HepG2 (cell line): Measurements from ENCODE around the gene BAHCC1. TPM values are rescaled to one million over a fixed set of nuclear protein-coding genes. Genes with fewer than 3 reads are reported as not detected.

ENCODE experiments used
- ADNP ChIP-seq: sonication (generic); formaldehyde crosslinking; IDR thresholded peaks from 2 replicates; pipeline ENCODE4 v1.4.0; 2020; ENCODE audit warnings: missing genetic modification reagents
- BATF2 ChIP-seq: sonication (generic); formaldehyde crosslinking; IDR thresholded peaks from 2 replicates; pipeline ENCODE4 v1.8.0; 2022; ENCODE audit warnings: mild to moderate bottlenecking, missing genetic modification reagents, moderate library complexity
- CBX2 ChIP-seq, 2 experiments: fragments of 200-600 bp in 1 of 2; sonication (generic); formaldehyde crosslinking in 1 of 2; IDR thresholded peaks; 2 replicates each; pipeline versions ENCODE4 v1.7.0 to v1.8.1; 2018 to 2022; ENCODE audit warnings: low read depth in 2 of 2, low read length in 1 of 2, mild to moderate bottlenecking in 1 of 2, missing genetic modification reagents in 1 of 2
- FOXJ3 ChIP-seq: sonication (generic); formaldehyde crosslinking; IDR thresholded peaks from 2 replicates; pipeline ENCODE4 v1.4.0; 2020; ENCODE audit warnings: missing genetic modification reagents, mild to moderate bottlenecking, borderline replicate concordance
- FOXP4 ChIP-seq: sonication (generic); formaldehyde crosslinking; IDR thresholded peaks from 2 replicates; pipeline ENCODE4 v1.4.0; 2020; ENCODE audit warnings: missing genetic modification reagents
- HDAC6 ChIP-seq: fragments of 200-600 bp; sonication (generic); IDR thresholded peaks from 2 replicates; pipeline ENCODE4 v1.7.0; 2017; ENCODE audit warnings: mild to moderate bottlenecking, antibody characterized with exemption, low read length, low read depth
- KLF6 ChIP-seq: IDR thresholded peaks from 2 replicates; pipeline ENCODE4 v1.8.0; 2016; ENCODE audit warnings: missing biosample characterization, missing genetic modification reagents
- KMT2A ChIP-seq: sonication (generic); formaldehyde crosslinking; IDR thresholded peaks from 2 replicates; pipeline ENCODE4 v1.4.0; 2020; ENCODE audit warnings: missing genetic modification reagents
- MBD4 ChIP-seq: IDR thresholded peaks from 2 replicates; pipeline ENCODE4 v1.6.1; 2012; ENCODE audit warnings: low read length, inconsistent platforms, borderline replicate concordance
- MBNL3 ChIP-seq: fragments of 250-450 bp; sonication (Bioruptor Pico); conservative IDR thresholded peaks from 2 replicates; pipeline ENCODE4 v1.8.0; 2022; ENCODE audit warnings: mild to moderate bottlenecking, inconsistent platforms
- MYNN ChIP-seq: sonication (generic); formaldehyde crosslinking; IDR thresholded peaks from 2 replicates; pipeline ENCODE4 v1.4.0; 2020; ENCODE audit warnings: mild to moderate bottlenecking, low read depth, missing genetic modification reagents
- NFIC ChIP-seq: IDR thresholded peaks from 2 replicates; pipeline ENCODE4 v1.6.1; 2012; ENCODE audit warnings: mild to moderate bottlenecking, low read length, inconsistent platforms
- NPAS2 ChIP-seq: sonication (generic); formaldehyde crosslinking; IDR thresholded peaks from 2 replicates; pipeline ENCODE4 v1.8.0; 2022; ENCODE audit warnings: mild to moderate bottlenecking, missing genetic modification reagents, borderline replicate concordance
- PHF20 ChIP-seq: sonication (generic); formaldehyde crosslinking; IDR thresholded peaks from 2 replicates; pipeline ENCODE4 v1.5.0; 2020; ENCODE audit warnings: mild to moderate bottlenecking, missing genetic modification reagents
- PHF8 ChIP-seq: sonication (generic); formaldehyde crosslinking; IDR thresholded peaks from 2 replicates; pipeline ENCODE4 v1.5.0; 2020; ENCODE audit warnings: missing genetic modification reagents
- SPEN ChIP-seq: sonication (generic); formaldehyde crosslinking; IDR thresholded peaks from 2 replicates; pipeline ENCODE4 v1.5.1; 2020; ENCODE audit warnings: low read depth, mild to moderate bottlenecking, missing genetic modification reagents
- TRIM24 ChIP-seq: sonication (generic); formaldehyde crosslinking; IDR thresholded peaks from 2 replicates; pipeline ENCODE4 v1.8.0; 2022; ENCODE audit warnings: mild to moderate bottlenecking, missing genetic modification reagents
- ZGPAT ChIP-seq: IDR thresholded peaks from 2 replicates; pipeline ENCODE4 v1.6.1; 2016; ENCODE audit warnings: mild to moderate bottlenecking
- ZNF143 ChIP-seq: sonication (generic); formaldehyde crosslinking; IDR thresholded peaks from 2 replicates; pipeline ENCODE4 v1.4.0; 2020; ENCODE audit warnings: missing genetic modification reagents
- ZNF362 ChIP-seq: sonication (generic); formaldehyde crosslinking; IDR thresholded peaks from 2 replicates; pipeline ENCODE4 v1.4.0; 2020; ENCODE audit warnings: missing genetic modification reagents, mild to moderate bottlenecking, borderline replicate concordance
- ZNF460 ChIP-seq: sonication (generic); formaldehyde crosslinking; IDR thresholded peaks from 2 replicates; pipeline ENCODE4 v1.5.1; 2020; ENCODE audit warnings: missing genetic modification reagents, mild to moderate bottlenecking, borderline replicate concordance
- ZNF562 ChIP-seq: sonication (generic); formaldehyde crosslinking; IDR thresholded peaks from 2 replicates; pipeline ENCODE4 v1.8.0; 2022; ENCODE audit warnings: missing genetic modification reagents, borderline replicate concordance
- ZNF703 ChIP-seq: sonication (generic); formaldehyde crosslinking; IDR thresholded peaks from 2 replicates; pipeline ENCODE4 v1.5.1; 2020; ENCODE audit warnings: missing genetic modification reagents, mild to moderate bottlenecking, moderate library complexity, borderline replicate concordance
- ZNF850 ChIP-seq: sonication (generic); formaldehyde crosslinking; conservative IDR thresholded peaks from 2 replicates; pipeline ENCODE4 v1.9.0; 2021; ENCODE audit warnings: mild to moderate bottlenecking, missing genetic modification reagents
- ZZZ3 ChIP-seq: sonication (generic); formaldehyde crosslinking; IDR thresholded peaks from 2 replicates; pipeline ENCODE4 v1.4.0; 2020; ENCODE audit warnings: missing genetic modification reagents, mild to moderate bottlenecking, borderline replicate concordance
- polyA plus RNA-seq, 8 experiments: library from polyadenylated mRNA; depleted of rRNA in 3 of 8; stranded (reverse) in 7 of 8; unstranded in 1 of 8; fragments of >200 nt; fragmentation: Illumina TruSeq in 4 of 8; extraction: Trizol in 4 of 8; gene quantifications; 2 replicates each; pipeline versions ENCODE4 v1.2.1 to v1.2.3, GENCODE V29; 2011 to 2016; ENCODE audit warnings: low read depth in 4 of 8, missing spikeins in 1 of 8, mixed read lengths in 1 of 8; ENCODE audit not compliant: insufficient read depth in 1 of 8
- total RNA-seq, 5 experiments: library from RNA; depleted of rRNA; stranded (reverse); fragments of >200 nt; fragmentation: Illumina TruSeq; extraction: Trizol; gene quantifications; 2 replicates each; pipeline ENCODE4 v1.2.3, GENCODE V29; 2016; ENCODE audit warnings: low read depth in 1 of 5

Gene BAHCC1
- total and polyA plus RNA-seq, 2 of the 13 experiments (the other 11 are each of a cell fraction or from before 2014, with no cell fraction given): 1.4 to 1.7 TPM

GRCh38 chr17:81487487-81488275 lies 92.4 kb downstream of the BAHCC1 start (continued):
- no peak for TF ChIP-seq PHF20 (CRISPR knock-in tag)
- 0 out of 2 replicates have a peak, but pooled peaks have one; percentile 71 for TF ChIP-seq ZGPAT (CRISPR knock-in tag)
- no peak for TF ChIP-seq ZNF362 (CRISPR knock-in tag)
- TF ChIP-seq NFIC: no peak
- TF ChIP-seq FOXJ3 (CRISPR knock-in tag): no peak
- TF ChIP-seq PHF8 (CRISPR knock-in tag): peak; percentile 81
- TF ChIP-seq KLF6 (CRISPR knock-in tag): 0 out of 2 replicates have a peak, but pooled peaks have one; percentile 38
- TF ChIP-seq TRIM24 (CRISPR knock-in tag): no peak
- peak; percentile 35; the same call in 1 of the 2 replicates for TF ChIP-seq FOXP4 (CRISPR knock-in tag)
- no peak for TF ChIP-seq MBD4
- peak; percentile 49 for TF ChIP-seq SPEN
- TF ChIP-seq NPAS2 (CRISPR knock-in tag): no peak
- TF ChIP-seq ZNF460 (CRISPR knock-in tag): no peak
- no peak for TF ChIP-seq HDAC6
- peak; percentile 46; the same call in 1 of the 2 replicates for TF ChIP-seq ZZZ3
- no peak for TF ChIP-seq KMT2A (CRISPR knock-in tag)
- no peak for TF ChIP-seq MBNL3 (CRISPR knock-in tag)
- no peak for TF ChIP-seq BATF2 (CRISPR knock-in tag)
- no peak for TF ChIP-seq CBX2 (IDR thresholded peaks at IDR 0.05; ENCODE audit: low read depth, low read length)
- TF ChIP-seq CBX2 (CRISPR knock-in tag; IDR thresholded peaks at IDR 0.05; ENCODE audit: low read depth): no peak; the same call in 1 of the 2 replicates
- no peak for TF ChIP-seq ZNF703 (CRISPR knock-in tag)
- TF ChIP-seq ZNF562 (CRISPR knock-in tag): no peak; the same call in 1 of the 2 replicates
- TF ChIP-seq ADNP: no peak
- 0 out of 2 replicates have a peak, but pooled peaks have one; percentile 79 for TF ChIP-seq ZNF850 (CRISPR knock-in tag)
- no peak for TF ChIP-seq MYNN (CRISPR knock-in tag)
- 0 out of 2 replicates have a peak, but pooled peaks have one; percentile 25 for TF ChIP-seq ZNF143 (CRISPR knock-in tag)
